ENCODE results near the gene AGAP3. TPM values are rescaled to one million over a fixed set of nuclear protein-coding genes. Genes with fewer than 3 reads are reported as not detected.

The AGAP3 gene
- polyA plus RNA-seq, 4 donors, result 54.8 to 92.1 (median 68.4) TPM

DNA sequence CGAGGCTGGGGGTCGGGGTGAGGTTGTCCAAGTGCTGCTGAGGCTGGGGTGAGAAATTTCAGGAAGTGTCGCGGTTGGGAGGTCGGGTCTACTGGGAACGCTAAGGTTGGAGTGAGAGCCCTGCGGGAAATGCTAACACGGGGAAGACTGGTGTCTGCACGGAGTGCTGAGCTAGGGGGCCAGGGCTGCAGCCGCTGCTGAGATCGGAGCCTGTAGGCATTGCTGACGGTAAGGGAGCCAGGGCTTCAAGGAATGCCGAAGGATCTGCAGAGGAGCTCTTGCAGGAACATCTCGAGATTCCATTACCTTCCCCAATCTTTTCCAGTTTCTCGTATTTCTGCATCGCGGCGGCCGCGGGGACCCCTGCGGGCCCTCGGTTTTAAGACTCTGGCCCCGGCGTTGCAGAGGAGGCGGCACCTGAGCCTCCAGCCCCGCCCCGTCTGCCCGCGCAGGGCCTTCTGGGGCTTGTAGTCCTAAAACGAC lies 28.7 kb upstream of the AGAP3 start, which contains the start of gene CDK5:
Gene CDK5 (minus strand): TSS at position 392 of the 483 bp plus-strand sequence. CDS start 49 bp downstream, at position 343.
- no peak for DNase-seq (ENCODE audit: low read depth in 4 of 4, low spot score in 2 of 4)

DNA sequence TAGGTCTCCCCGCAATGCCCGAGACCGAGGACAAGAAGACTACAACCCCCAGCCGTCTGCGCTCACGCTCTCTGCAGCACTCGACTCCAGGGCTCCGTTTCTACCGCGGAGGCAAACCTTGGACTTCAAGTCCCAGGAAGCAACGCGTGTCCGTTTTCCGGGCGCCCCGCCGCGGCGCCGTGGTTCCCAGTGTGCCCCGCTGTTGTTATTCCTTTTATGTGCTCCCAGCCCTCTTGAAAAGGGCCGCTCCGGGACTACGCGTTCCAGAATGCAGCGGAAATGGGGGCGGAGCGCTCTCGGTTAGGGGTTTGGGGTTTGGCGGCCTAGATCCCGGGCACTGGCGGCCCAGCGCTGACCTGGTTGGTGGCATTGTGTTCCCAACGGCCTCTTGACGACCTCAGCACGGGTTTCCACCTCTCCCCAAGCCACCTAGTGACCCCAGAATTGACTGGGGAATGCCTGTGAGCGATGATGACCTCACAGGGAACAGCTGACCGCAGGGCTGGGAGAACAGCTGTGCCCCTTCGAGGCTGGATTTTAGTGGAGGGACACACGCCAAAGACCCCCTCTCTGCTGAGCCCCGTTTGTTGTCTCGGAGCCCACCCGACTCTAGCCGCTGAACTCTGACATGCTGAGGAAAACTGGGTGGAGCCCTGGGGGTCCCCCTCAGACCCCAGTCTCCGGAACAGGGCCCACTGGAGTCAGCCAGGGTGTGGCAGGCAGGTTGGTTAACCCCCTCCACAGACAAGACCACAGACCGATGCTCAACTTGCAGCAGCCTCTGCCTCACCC lies 28.1 kb upstream of the AGAP3 start:
- peak; percentile 94 to 99 (median 96) for DNase-seq (ENCODE audit: low read depth in 4 of 4, low spot score in 2 of 4)

DNA sequence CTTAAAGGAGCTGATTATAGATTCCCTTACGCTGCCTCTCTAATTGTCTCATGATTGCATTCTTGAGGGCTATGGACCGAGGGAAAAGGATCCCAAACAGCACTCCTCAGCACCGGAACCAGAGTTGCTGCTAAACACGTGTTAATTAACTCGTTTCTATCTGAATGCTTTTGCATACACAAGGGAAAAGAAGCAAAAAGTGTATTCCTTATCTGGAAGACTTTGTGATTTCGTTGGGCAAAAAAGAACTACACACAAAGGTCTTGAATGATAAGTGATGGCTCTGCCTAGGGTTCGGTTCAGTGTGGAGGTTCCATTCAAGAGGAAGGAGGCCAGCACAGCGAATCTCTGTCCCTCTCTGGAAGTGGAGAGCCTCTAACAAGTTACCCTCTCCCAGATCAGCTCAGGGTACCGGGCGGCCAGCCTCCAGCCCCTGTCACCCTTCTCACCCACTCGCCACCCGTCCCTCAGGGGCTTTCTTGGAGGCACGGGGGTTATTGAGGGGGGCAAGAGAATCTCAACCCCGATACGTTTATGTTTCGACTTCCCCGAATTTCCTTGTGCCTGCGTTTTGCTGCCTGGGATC lies 27.4 kb upstream of the AGAP3 start:
- no peak for DNase-seq (ENCODE audit: low read depth in 4 of 4, low spot score in 2 of 4)

DNA sequence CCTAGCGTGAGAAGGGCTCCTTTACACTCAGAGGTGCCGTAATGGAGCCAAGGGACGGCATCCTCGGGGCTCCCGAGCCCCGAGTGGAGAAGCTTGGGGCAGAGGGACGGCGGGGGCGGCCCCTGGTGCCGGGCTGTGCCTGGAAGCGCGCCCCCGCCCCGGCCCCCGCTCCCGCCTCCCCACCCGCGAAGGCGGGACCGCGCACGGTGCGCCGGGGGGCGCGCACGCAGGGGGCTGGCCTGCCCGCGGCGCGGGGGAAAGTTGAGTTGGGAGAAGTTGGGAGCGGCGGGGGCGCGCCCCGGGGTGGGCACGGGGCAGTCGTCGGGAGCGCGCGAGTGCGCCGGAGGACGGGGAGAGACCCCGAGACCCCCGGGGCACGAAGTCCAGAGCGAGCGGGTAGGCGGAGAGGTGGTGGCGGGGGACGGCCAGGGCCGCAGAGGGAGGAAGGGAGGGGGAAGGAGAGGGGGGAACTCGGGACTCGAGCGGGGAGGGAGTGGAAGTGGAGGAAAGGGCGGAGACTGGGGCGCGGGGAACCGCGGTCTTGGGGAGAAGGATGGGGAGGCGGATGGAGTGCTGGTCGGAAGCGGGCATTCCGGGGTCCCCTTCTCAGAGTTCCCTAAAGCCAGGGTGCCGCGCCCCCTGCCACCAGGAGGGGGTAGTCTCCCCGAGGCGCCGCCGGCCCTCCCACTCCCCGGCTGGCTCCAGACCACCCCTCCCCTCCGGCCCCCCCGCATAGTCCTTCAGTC lies 26.7 kb upstream of the AGAP3 start, which contains the start of gene SLC4A2:
Gene SLC4A2 (plus strand): TSS at position 223 of the 746 bp plus-strand sequence. CDS start 2,399 bp downstream, outside the sequence.
- DNase-seq (ENCODE audit: low read depth in 4 of 4, low spot score in 2 of 4), result no peak

DNA sequence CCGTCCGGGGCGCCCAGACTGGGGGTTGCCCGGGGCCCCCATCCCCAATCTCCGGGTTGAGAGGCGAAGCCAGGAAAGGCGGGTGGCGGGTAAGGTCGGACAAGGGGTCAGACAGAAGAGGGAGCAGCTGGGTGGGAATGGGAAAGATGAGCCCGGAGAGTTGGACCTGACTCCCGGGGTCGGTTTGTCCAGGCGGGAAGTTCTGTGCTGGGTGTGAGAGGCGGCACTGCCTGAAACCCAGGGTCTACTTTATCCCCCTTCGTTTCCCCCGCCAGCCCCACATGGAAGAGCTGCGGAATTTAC lies 26.2 kb upstream of the AGAP3 start:
- no peak for DNase-seq (ENCODE audit: low read depth in 4 of 4, low spot score in 2 of 4)

DNA sequence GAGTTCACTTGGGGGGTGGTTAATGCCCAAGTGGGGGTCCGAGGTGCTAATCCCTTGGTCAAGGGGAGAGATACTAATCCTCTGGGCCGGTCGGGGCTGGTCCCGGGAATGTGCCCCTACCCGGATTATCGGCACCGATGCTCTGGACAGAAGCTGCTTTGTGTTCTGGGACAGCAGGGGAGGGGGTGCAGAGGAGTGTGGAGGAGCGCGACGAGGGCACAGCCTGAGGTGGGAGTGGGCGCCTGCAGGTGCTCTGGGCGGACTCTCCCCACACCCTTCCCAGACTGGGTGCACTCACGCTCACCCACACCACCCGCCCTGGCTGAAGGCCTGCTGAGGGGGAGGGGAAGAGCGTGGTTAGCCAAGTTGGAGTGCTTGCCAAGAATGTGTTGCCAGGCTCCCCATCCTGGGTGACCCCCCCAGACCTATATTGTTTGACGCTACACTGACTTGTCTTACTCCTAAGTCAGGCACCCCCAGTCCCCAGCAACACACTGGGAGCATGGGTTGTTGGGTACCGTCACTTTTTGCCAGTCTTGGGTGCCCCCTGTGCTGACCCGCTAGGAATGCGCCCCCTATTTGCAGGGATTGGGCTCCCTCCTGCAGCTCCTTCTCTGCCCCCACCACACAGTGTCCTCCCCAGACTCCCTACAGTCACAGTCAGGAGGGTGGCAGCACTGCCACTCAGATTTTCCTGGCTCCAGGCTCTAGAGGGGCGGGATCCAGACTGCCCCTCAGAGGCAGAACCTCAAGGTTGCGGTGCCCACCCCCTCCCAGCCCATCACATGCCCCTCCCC lies 25.7 kb upstream of the AGAP3 start:
- DNase-seq (ENCODE audit: low read depth in 4 of 4, low spot score in 2 of 4), result no peak

DNA sequence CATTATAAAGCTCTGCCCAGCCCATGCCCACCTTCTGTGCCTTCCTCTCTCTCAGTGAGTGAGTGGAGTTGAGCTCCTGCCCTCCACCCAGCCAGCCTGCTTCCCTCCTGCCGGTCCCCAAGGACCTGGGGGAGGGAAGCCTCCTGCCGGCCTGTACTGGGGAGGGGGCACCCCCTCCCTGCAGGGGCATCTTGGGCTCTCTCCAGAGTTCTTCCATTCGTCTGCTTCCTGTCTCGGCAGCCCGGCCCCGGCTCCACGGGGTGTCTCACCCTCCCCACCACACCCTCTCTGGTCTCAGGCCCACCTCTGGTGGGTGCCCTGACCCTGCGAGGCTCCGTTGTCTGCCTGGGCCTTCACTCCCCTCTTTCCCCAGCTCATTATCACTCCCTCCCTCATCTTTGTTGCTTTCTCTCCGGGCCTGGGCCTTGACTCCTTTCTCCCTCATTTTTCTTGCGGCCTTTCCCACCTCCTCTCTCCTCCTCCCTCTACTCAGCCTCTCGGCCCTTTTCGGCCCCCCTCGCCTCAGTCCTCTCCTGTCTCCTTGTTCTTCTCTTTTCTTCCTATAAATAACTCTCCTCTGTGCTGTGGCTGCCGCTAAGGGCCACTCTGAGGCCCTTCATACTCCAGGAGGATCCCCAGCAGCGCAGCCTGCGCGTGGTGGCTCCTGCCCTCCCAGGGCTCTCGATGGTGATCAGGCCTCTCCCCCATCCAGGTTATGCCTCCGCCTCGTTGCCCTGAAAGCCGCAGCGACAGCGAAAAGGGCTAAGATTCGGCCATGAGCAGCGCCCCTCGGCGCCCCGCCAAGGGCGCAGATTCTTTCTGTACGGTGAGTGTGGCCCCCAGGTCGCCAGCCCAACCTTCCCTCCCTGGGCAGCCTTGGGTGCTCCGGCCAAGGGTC lies 24.8 kb upstream of the AGAP3 start:
- DNase-seq (ENCODE audit: low read depth in 4 of 4, low spot score in 2 of 4), result no peak

DNA sequence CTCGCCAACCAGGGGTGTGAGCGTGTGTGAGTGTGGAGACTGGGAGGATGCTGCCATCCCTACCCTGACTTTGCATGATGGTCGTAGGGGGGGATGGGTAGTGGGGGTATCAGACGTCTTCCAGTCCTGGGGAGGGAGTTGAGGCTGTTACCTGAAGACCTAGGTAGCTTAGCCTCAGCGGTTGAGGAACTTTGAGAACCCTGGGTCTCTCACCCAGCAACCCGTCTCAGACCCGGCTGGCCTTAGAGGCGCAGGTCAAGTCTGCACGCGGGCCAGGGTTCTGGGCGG lies 24.2 kb upstream of the AGAP3 start:
- no peak for DNase-seq (ENCODE audit: low read depth in 4 of 4, low spot score in 2 of 4)

DNA sequence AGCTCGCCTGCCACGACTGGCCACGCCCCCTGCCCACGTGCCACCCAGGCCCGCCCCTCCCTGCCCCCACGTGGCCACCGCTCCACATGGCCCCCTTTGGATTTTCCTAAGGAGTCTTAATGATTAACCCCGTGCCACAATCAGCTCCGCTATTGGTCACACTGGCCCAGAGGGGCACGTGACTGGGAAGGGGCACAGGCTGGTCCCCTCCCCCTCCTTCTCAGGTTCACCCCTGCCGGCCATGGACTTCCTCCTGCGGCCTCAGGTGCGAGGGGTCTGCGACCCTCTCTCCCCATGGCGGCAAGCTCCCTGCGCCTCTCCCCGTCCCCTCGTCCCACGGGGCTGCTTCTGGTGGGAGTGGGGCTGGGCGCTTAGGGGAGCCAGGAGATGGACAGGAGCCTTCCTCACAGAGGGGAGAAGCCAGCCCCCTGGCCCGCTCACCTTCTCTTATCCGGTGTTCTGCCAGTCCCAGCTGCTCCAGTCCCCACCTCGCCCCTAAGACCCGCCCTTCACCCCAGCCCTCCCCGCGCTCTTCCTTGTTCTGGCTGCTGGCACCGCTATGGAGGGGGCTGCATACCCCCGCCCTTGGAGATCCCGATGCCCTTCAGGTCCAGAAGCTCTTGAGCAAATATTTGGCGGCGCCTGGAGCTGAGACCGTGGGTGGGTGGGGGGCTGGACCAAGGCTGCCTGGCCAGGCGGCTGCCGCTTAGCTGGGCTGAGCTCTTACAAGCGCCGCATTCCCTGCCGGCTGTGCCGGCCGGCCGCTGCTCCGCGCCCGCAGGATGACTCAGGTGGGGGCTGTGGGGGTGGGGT lies 23.7 kb upstream of the AGAP3 start:
- peak in 1 of 4 donors; percentile 71 for DNase-seq (ENCODE audit: low read depth in 4 of 4, low spot score in 2 of 4)

DNA sequence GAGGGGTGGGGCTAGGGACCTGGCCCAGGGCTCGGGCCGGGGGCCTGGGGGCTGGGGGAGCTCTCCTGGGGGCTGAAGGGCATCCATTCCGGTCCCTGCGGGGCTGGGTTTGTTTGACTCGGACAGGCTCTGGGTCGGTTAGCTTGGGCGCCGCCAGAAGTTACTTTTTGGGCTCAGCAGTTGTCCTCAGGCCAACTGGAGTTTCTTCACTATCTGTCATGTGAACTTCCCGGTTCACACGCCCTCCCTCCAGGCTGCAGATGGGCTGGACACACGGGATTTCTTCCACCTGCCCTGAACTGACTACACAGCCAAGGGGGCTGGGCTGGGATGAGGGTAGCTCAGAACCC lies 23.1 kb upstream of the AGAP3 start:
- no peak for DNase-seq (ENCODE audit: low read depth in 4 of 4, low spot score in 2 of 4)

DNA sequence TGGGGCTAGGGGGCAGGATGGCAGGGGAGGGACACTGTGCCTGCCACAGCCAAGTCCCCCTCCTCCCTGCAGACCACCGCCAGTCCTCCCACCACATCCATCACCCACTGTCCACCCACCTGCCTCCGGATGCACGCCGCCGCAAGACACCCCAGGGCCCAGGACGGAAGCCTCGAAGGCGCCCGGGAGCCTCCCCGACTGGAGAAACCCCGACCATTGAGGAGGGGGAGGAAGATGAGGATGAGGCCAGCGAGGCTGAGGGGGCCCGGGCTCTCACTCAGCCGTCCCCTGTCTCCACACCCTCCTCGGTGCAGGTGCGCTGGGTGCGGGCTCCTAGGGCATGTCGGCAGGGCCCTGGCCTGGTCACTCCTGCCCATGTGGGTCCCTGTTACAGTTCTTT lies 21.8 kb upstream of the AGAP3 start:
- no peak for DNase-seq (ENCODE audit: low read depth in 4 of 4, low spot score in 2 of 4)

DNA sequence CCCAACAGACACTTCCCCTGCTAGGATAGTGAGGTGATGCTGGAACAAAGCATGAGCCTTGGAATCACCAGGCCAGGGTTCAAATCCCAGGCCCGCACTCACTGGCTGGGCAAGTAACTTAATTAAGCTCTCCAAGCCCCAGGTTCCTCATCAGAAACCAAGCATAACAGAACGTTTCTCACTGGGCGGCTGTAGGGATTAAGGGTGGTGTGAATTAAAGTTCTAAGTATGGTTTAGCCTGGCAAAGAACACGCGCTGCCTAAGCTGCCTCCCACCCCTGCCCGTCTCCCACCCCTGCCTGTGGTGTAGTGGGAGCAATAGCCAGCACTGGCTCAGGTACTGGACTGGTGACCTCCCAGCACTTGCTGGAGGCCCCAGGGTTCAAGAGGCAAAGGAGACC lies 21.3 kb upstream of the AGAP3 start:
- DNase-seq (ENCODE audit: low read depth in 4 of 4, low spot score in 2 of 4), result no peak

DNA sequence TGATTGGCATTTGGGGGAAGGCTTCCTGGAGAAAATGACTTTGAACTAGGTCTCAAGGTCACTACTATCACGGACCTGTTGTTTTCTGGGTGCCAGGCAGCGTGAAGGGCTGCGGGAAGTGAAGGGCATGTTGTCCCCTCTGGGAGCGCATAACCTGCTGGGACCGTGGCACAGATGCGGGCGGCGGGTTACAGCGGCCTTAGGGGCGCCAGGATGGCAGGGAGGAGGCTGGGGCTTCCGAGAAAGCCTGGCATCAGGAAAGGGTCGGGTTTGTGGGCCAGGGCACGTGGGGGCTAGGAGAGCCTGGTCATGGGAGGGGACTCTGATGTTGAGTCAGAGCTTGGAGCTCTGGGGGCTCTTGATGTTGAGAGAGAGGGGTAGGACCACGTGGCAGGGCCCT lies 20.8 kb upstream of the AGAP3 start:
- no peak for DNase-seq (ENCODE audit: low read depth in 4 of 4, low spot score in 2 of 4)

DNA sequence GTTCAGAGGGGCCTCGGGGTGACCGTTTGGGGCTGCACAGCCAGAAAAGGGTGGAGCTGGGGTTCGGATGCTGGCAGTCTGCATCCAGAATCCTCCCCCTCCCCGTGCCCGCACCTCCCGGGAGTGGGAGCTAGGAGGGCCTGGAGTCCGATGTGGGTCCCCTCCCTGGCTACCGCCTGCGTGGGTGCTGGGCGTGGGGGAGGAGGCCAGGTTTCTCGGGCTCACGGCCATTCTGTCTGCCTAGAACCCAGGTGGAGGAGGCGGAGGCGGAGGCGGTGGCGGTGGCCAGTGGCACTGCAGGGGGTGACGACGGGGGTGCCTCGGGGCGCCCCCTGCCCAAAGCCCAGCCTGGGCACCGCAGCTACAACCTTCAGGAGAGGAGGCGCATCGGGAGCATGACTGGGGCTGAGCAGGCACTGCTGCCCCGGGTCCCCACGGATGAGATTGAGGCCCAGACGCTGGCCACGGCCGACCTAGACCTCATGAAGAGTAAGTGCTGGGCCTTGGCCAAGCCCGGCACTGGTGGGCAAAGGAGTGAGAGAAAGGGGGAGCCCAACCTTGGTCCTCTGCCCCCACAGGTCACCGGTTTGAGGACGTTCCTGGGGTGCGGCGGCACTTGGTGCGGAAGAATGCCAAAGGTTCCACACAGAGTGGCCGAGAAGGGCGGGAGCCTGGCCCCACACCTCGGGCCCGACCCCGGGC lies 19.9 kb upstream of the AGAP3 start:
- no peak for DNase-seq (ENCODE audit: low read depth in 4 of 4, low spot score in 2 of 4)

DNA sequence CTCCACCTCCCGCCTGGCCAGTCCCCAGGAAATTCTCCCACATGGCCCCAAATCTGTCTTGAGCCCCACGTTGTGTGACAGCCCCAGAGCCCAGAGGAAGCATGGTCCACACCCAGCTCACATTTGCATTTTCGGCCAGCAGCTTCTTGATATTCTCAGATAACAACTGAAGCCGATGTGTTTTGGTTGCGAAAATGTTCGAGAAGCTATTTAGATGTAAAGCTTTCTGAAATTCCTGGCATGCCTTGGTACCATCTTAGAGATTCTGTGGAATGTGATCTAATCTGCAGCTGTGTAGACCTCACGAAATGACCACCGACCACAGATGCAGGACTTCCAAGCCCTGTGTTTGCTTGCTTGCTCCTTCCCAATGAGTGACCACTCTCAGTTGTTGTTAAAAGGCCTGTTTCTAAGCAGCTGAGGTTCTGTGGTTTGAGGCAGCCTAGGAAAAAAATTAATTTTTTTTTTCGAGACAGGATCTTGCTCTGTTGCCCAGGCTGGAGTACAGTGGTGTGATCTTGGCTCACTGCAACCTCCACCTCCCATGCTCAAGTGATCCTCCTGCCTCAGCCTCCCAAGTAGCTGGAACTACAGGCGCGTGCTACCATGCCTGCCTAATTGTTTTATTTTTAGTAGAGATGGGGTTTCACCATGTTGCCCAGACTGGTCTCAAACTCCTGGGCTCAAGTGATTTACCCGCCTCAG lies 18.1 kb upstream of the AGAP3 start:
- DNase-seq (ENCODE audit: low read depth in 4 of 4, low spot score in 2 of 4), result no peak

DNA sequence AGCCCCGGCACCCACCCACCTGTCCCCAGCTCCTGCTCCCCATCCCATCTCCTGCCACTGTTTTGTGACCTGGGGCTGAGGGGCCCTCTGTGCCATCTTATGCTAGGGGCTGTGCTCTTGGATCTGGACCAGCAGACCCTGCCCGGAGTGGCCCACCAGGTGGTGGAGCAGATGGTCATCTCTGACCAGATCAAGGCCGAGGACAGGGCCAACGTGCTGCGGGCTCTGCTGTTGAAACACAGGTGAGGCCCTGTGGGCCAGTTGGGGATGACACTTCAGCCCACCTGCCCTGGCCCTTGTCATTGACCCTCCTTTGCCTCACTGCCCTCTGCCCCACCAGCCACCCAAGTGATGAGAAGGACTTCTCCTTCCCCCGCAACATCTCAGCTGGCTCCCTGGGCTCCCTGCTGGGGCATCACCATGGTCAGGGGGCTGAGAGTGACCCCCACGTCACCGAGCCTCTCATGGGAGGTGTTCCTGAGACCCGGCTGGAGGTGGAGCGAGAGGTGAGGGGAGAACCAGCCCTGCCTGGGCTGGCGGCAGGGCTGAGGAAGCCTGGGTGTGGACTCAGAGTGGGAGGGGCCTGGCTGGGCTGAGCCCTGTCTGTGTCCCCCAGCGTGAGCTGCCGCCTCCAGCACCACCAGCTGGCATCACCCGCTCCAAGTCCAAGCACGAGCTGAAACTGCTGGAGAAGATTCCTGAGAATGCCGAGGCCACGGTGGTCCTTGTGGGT lies 16.3 kb upstream of the AGAP3 start:
- no peak for DNase-seq (ENCODE audit: low read depth in 4 of 4, low spot score in 2 of 4)

DNA sequence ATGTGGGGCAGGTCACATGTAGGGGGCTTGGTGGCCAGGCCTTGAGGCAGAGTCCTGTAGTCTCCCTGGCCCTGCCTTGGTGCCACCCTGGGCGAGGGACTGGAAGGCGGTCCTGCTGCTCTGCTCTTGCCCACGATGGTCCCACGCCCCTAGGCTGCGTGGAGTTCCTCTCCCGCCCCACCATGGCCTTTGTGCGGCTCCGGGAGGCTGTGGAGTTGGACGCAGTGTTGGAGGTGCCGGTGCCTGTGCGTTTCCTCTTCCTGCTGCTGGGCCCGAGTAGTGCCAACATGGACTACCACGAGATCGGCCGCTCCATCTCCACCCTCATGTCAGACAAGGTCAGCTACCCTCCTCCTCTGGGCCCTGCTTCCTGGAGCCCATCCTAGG lies 15.7 kb upstream of the AGAP3 start:
- no peak for DNase-seq (ENCODE audit: low read depth in 4 of 4, low spot score in 2 of 4)
